IPS-11a (cell line): ENCODE results near the gene HOOK1.
"Not testable (repeated sequence)": the region's sequence is repeated elsewhere in the genome, so short reads cannot be mapped to it uniquely, and the experiment has no call there.

Source experiments
- H3K4me3 ChIP-seq: one replicate; pipeline ENCODE4 v1.5.1; 2013; ENCODE audit warnings: low read depth, low read length, control low read depth

HOOK1 gene

GRCh38 chr1:59885160-59885832 lies 70.5 kb downstream of the HOOK1 start:
- H3K4me3 ChIP-seq, result no peak overlapping the region

- no peak overlapping the region for H3K4me3 ChIP-seq
Measured at GRCh38 chr1:59892841-59893811, 78.4 kb downstream of the HOOK1 start.

DNA sequence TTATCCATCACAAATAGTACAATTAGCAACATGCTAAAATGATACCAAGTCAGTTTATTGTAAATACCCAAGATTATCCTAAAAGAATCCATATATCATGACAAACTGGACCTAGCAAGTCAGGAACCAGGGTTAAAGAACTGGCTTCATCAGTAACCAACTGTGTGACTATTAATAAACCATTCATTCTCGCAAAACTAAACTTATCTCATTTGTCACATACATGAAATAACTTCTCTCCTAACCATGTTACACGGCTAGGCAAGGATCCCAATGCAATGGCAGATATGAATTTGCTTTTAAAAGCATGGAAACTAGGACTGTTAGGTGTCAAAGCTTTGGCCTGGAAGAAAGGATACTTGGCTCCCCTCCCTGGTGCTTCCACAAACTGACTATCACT lies 82.4 kb downstream of the HOOK1 start:
- H3K4me3 ChIP-seq, result no peak overlapping the region

DNA sequence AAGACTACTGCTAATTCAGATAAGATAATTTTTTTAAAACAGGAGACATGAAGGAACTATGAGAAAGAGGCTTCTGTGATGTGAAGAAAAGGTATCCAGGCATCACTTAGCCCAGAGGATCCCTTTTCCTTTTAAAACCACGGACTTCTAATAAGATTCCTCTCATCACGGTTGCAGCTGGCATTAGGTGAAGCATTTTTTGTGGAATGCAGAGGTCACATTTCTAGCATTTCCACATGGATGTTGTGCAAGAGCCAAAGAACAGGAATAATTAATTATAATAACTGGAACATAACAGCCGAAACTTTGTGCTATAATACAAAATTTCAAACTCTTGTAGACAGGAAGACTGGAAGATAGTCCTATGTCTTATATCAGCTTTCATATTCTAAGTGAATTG lies 84.2 kb downstream of the HOOK1 start:
- H3K4me3 ChIP-seq, result no peak overlapping the region

DNA sequence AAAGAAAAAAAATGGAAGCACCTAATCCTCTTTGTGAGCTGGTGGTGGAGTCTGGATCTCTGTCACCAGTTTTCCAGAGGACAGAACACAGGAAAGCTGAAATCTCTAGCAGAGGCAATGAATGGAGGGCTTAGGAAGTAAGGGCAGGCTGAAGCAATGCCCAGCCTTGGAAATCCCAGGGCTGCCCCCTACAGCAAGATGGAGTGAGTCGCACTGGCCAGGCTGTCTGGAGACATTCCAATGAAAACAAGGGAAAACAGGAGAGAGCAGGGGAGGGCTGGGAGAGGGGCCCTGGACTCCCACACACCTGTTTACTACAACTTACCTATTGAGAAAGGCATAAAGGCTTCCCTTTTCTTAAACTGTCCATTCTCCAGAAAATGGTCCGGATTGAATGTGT lies 85.9 kb downstream of the HOOK1 start:
- no peak overlapping the region for H3K4me3 ChIP-seq

- H3K4me3 ChIP-seq, result no peak overlapping the region
Measured at GRCh38 chr1:59901770-59902388, 87.1 kb downstream of the HOOK1 start.

GRCh38 chr1:59903141-59903754 lies 88.5 kb downstream of the HOOK1 start:
- no peak overlapping the region for H3K4me3 ChIP-seq

DNA sequence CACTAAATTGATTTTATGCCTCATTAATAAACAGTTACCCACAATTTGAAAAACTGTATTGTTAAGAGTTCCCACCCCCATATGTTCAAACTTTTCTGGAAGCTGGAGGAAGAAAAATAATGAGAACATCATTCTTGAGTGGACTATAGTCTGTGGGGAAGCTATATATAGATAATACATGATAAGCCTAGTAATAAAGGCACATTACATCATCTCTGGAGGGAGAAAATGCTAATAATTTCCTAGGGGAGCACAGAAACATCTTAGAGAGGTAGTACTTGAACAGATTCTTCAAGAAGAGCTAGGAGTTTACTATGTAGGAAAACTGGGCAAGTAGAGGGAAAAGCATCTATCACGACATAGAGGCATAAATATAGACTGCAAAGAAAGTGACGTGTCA lies 92.2 kb downstream of the HOOK1 start:
- no peak overlapping the region for H3K4me3 ChIP-seq

- no peak overlapping the region for H3K4me3 ChIP-seq
Measured at GRCh38 chr1:59908084-59908483, 93.3 kb downstream of the HOOK1 start.

DNA sequence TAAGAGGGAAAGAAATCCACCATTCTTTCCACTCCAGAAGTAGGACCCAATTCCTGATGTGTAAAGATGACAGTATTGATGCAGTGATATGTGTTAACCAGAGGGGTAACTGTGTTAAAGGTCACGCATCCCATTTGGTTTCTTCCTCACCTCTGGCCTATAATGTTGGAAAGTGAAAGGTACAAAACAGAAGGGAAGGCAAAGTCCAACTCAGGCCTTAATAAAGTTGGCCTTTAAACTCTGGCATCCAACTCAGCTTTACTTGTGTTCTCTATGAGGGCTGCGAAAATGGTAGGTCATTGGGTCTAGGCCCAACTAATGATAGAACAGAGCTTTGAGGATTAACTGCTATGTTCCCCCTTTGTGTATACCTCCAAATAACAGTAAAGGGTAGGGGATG lies 93.9 kb downstream of the HOOK1 start:
- H3K4me3 ChIP-seq, result no peak overlapping the region

- H3K4me3 ChIP-seq, result not testable (repeated sequence)
Measured at GRCh38 chr1:59914791-59915286, 100.1 kb downstream of the HOOK1 start.

GRCh38 chr1:59915516-59915915 lies 100.8 kb downstream of the HOOK1 start:
- no peak overlapping the region for H3K4me3 ChIP-seq

DNA sequence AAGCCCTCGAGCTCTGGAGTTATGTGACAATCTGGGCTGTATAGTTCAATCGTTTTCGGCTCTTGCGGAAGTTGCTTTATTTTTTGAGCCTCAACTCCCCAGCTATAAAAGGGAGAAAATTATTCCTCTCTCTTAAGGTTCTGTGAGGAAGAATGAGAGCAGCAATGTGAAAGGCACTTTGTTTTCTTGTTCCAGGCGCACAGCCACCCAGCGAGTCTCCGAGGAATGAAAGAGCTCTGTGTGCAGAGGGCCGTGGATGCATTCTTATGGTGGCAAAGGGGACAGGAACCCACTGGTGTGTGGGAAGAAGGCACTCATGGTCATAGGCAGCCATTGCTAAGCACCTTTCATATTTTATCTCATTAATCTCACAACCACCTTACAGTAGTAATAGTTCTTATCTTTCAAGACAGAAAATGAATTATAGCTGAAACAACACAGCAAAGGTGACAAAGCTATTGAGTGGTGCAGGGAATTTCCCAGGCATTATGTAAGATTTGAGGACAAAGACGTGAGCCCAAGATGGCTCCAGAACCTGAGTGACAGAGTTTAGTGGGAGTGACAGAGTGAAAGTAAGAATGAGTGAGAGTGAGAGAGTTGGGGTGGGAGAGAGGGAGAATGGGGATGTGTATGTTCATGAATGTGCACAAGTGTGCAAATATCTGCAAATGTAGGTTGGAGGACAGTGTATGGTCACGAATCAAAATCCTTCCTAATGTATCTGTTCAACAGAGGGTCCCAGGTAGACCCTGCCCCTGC lies 102.5 kb downstream of the HOOK1 start:
- no peak overlapping the region for H3K4me3 ChIP-seq

DNA sequence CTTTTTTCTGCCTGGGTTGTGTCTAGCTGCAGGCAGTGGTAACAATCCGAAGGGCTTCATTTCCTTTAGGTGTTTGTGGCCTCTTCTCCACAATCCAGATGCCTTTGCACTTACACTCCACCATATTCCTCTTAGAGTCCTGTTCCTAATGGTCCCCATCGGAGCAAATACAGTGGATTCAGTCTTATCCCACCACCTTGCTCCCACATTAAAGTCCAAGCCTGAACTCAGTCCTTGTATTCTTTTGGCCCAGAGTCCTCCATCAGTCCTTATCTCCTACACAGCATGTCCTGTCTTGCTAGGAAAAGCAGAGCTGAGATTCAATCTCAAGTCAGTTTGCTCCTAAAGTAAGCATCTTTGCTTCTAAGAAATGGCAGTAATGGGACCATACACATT lies 103.0 kb downstream of the HOOK1 start:
- no peak overlapping the region for H3K4me3 ChIP-seq

DNA sequence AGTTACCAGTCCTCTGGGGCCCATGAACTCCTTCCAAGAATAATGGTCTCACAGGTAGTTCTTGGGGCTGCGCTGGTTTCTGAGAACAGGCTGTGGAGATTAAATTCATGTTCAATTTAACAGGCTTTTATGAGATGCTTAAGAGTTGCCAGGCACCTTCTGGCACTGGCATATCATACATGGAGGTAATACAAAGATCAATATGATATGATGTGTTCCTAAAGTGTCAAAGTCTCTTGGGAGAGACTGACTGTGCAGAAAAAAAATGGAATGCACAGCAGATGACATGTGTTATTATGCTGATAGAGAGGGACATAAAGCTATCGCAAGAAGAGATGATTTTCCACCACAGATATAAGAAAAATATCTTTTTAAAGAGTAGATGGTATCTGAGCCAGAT lies 105.0 kb downstream of the HOOK1 start:
- no peak overlapping the region for H3K4me3 ChIP-seq

DNA sequence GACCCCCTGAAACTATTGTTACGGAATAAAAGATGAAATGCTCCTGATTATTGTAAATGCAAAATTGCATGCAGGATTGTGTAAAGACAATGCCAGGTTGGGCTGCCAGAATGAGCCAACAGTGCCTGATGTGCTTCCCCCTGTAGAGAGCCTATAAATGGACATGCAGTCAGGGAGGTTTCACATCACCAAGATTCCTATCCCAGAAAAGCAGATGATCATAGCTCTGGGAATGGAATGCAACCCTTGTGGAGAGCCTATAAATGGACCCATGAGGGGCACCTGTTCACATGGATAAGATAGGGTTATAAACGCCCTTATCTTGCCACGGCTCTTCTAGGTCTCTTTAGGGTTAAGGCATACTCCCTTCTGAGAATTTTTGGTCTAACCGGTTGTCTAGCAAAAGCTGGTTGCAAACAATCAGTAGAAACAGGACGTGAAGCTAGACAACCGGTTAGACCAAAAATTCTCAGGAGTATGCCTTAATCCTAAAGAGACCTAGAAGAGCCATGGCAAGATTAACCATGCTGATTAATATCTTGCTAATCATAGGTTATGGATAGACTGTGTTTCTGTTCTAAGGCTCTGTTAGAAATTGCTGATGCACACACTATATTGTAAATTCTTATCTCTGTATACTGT lies 106.6 kb downstream of the HOOK1 start:
- H3K4me3 ChIP-seq, result not testable (repeated sequence)

DNA sequence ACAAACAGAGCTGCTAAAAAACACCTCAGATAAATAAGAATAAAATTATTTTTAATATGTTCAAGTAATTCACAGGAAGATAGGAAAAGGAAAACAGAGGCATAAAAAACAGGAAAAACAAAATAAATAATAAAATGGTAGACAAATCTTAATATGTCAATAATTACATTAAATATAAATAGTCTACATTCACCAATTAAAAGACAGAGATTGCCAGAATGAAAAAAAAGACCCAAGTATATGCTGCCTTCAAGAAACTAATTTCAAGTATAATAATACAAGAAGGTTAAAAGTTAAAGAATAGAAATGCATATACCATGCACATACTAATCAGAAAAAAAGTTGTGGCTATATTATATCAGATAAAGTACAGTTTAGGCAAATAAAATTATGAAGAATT lies 109.9 kb downstream of the HOOK1 start:
- no peak overlapping the region for H3K4me3 ChIP-seq
